IMR-90 (cell line): ENCODE measurements around the gene NEURL1B.

ENCODE experiments used
- CEBPB ChIP-seq: IDR thresholded peaks from 2 replicates; pipeline ENCODE4 v1.6.1; 2012; ENCODE audit warnings: low read depth, low read length, improper control_type of control experiment
- MAFK ChIP-seq: IDR thresholded peaks from 2 replicates; pipeline ENCODE4 v1.6.1; 2012; ENCODE audit warnings: low read depth, low read length, improper control_type of control experiment
- POLR2A ChIP-seq: IDR thresholded peaks from 2 replicates; pipeline ENCODE4 v1.6.1; 2012; ENCODE audit warnings: mild to moderate bottlenecking, low read depth, low read length

- TF ChIP-seq CEBPB (no peak), POLR2A (no peak), MAFK (no peak)
These were observed 35.9 kb downstream of the NEURL1B start for GRCh38 chr5:172676914-172677475.
